ENCODE results near the gene KRTAP5-5.

The KRTAP5-5 gene

GRCh38 chr11:1653541-1654387 is 24.2 kb downstream of the KRTAP5-5 start:
- DNase-seq (ENCODE audit: extremely low spot score) = no peak
- CTCF ChIA-PET = interaction anchor here (1.0 to 7.6 kb wide), 23 partner anchors 13 to 499 kb away, joined by 3 to 107 read pairs (median 6); partner anchors contain the start of genes KRTAP5-5, KRTAP5-6 and SYT8
- TF ChIP-seq, protein P1, sequence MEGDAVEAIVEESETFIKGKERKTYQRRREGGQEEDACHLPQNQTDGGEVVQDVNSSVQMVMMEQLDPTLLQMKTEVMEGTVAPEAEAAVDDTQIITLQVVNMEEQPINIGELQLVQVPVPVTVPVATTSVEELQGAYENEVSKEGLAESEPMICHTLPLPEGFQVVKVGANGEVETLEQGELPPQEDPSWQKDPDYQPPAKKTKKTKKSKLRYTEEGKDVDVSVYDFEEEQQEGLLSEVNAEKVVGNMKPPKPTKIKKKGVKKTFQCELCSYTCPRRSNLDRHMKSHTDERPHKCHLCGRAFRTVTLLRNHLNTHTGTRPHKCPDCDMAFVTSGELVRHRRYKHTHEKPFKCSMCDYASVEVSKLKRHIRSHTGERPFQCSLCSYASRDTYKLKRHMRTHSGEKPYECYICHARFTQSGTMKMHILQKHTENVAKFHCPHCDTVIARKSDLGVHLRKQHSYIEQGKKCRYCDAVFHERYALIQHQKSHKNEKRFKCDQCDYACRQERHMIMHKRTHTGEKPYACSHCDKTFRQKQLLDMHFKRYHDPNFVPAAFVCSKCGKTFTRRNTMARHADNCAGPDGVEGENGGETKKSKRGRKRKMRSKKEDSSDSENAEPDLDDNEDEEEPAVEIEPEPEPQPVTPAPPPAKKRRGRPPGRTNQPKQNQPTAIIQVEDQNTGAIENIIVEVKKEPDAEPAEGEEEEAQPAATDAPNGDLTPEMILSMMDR (IDR thresholded peaks at IDR 0.05; ENCODE audit: control extremely low read depth, extremely low read depth, low read depth, missing control alignments) = no peak
- POLR2A ChIA-PET = no interaction called here

GRCh38 chr11:1654388-1655167 is 25.0 kb downstream of the KRTAP5-5 start:
- POLR2A ChIA-PET = no interaction called here
- no peak for DNase-seq (ENCODE audit: extremely low spot score)
- TF ChIP-seq, protein P1 (IDR thresholded peaks at IDR 0.05; ENCODE audit: control extremely low read depth, extremely low read depth, low read depth, missing control alignments) = no peak
- CTCF ChIA-PET = interaction anchor here (1.0 to 7.6 kb wide), 6 partner anchors 13 to 498 kb away, joined by 3 to 107 read pairs (median 50); partner anchors contain the start of gene SYT8

GRCh38 chr11:1655168-1656060 is 25.8 kb downstream of the KRTAP5-5 start:
- POLR2A ChIA-PET = no interaction called here

GRCh38 chr11:1656061-1656441 is 26.5 kb downstream of the KRTAP5-5 start:
- ChIA-PET CTCF (interaction anchor here (4.7 to 6.9 kb wide), 2 partner anchors 37 to 496 kb away, joined by 68 to 72 read pairs; no protein-coding TSS in a partner anchor), POLR2A (no interaction called here)
- no peak for DNase-seq (ENCODE audit: extremely low spot score)
- TF ChIP-seq, protein P1 (IDR thresholded peaks at IDR 0.05; ENCODE audit: control extremely low read depth, extremely low read depth, low read depth, missing control alignments) = no peak

More at GRCh38 chr11:1655168-1656060, 25.8 kb downstream of the KRTAP5-5 start:
- no peak for DNase-seq (ENCODE audit: extremely low spot score)
- CTCF ChIA-PET = interaction anchor here (4.7 to 7.6 kb wide), 3 partner anchors 37 to 497 kb away, joined by 68 to 107 read pairs (median 72); partner anchors contain the start of gene SYT8
- TF ChIP-seq, protein P1 (IDR thresholded peaks at IDR 0.05; ENCODE audit: control extremely low read depth, extremely low read depth, low read depth, missing control alignments) = no peak

DNA sequence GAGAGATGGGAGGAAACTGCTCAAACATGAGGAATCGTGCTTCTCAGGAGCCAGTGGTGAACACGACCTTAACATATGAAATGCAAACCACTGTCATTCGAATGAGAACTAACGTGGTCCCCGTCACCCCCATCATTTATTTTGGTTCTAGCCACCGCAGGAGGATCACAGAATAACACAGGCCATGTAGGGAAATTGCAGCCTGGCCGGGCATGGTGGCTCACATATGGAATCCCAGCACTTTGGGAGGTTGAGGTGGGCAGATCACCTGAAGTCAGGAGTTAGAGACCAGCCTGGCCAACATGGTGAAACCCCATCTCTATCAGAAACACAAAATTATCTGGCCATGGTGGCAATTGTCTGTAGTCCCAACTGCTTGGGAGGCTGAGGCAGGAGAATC is 27.1 kb downstream of the KRTAP5-5 start:
- TF ChIP-seq, protein P1 (IDR thresholded peaks at IDR 0.05; ENCODE audit: control extremely low read depth, extremely low read depth, low read depth, missing control alignments) = no peak
- POLR2A ChIA-PET = no interaction called here
- CTCF ChIA-PET = interaction anchor here (4.7 to 6.9 kb wide), 2 partner anchors 36 to 496 kb away, joined by 68 to 72 read pairs; no protein-coding TSS in a partner anchor

More for the DNA sequence above, 27.1 kb downstream of the KRTAP5-5 start:
- DNase-seq (ENCODE audit: extremely low spot score) = no peak
